ENCODE results near the gene MBOAT2.
"Not testable (repeated sequence)": the region's sequence is repeated elsewhere in the genome, so short reads cannot be mapped to it uniquely, and the experiment has no call there.

MBOAT2 gene

GRCh38 chr2:8993196-8993901 lies 10.1 kb downstream of the MBOAT2 start:
- DNase-seq (ENCODE audit: low read depth in 2 of 2), result no peak

- DNase-seq (ENCODE audit: low read depth in 2 of 2), result no peak
Observed at GRCh38 chr2:8992643-8993042, 10.8 kb downstream of the MBOAT2 start.

GRCh38 chr2:8989536-8990079 lies 13.9 kb downstream of the MBOAT2 start:
- no peak for DNase-seq (ENCODE audit: low read depth in 2 of 2)

GRCh38 chr2:8987410-8987809 lies 16.1 kb downstream of the MBOAT2 start:
- DNase-seq (ENCODE audit: low read depth in 2 of 2), result no peak

GRCh38 chr2:8986327-8986976 lies 17.0 kb downstream of the MBOAT2 start:
- no peak for DNase-seq (ENCODE audit: low read depth in 2 of 2)

- no peak for DNase-seq (ENCODE audit: low read depth in 2 of 2)
Observed at GRCh38 chr2:8985561-8986326, 17.7 kb downstream of the MBOAT2 start.

GRCh38 chr2:8984855-8985254 lies 18.6 kb downstream of the MBOAT2 start:
- DNase-seq (ENCODE audit: low read depth in 2 of 2), result no peak

- DNase-seq (ENCODE audit: low read depth in 2 of 2), result no peak
Observed at GRCh38 chr2:8984157-8984556, 19.3 kb downstream of the MBOAT2 start.

GRCh38 chr2:8983571-8983970 lies 19.9 kb downstream of the MBOAT2 start:
- DNase-seq (ENCODE audit: low read depth in 2 of 2), result no peak

- no peak for DNase-seq (ENCODE audit: low read depth in 2 of 2)
Observed at GRCh38 chr2:8981876-8982275, 21.6 kb downstream of the MBOAT2 start.

- no peak for DNase-seq (ENCODE audit: low read depth in 2 of 2)
Observed at GRCh38 chr2:8980096-8980495, 23.4 kb downstream of the MBOAT2 start.

GRCh38 chr2:8977758-8978157 lies 25.7 kb downstream of the MBOAT2 start:
- no peak for DNase-seq (ENCODE audit: low read depth in 2 of 2)

GRCh38 chr2:8976442-8977259 lies 26.8 kb downstream of the MBOAT2 start:
- no peak for DNase-seq (ENCODE audit: low read depth in 2 of 2)

- no peak for DNase-seq (ENCODE audit: low read depth in 2 of 2)
Observed at GRCh38 chr2:8974016-8974415, 29.5 kb downstream of the MBOAT2 start.

GRCh38 chr2:8973017-8973416 lies 30.5 kb downstream of the MBOAT2 start:
- DNase-seq (ENCODE audit: low read depth in 2 of 2), result not testable (repeated sequence)

- DNase-seq (ENCODE audit: low read depth in 2 of 2), result not testable (repeated sequence)
Observed at GRCh38 chr2:8972535-8972934, 30.9 kb downstream of the MBOAT2 start.

- DNase-seq (ENCODE audit: low read depth in 2 of 2), result not testable (repeated sequence)
Observed at GRCh38 chr2:8969348-8969747, 34.1 kb downstream of the MBOAT2 start.

- DNase-seq (ENCODE audit: low read depth in 2 of 2), result no peak
Observed at GRCh38 chr2:8966123-8966908, 37.2 kb downstream of the MBOAT2 start.

- DNase-seq (ENCODE audit: low read depth in 2 of 2), result no peak
Observed at GRCh38 chr2:8965216-8965969, 38.1 kb downstream of the MBOAT2 start.

GRCh38 chr2:8962890-8963289 lies 40.6 kb downstream of the MBOAT2 start:
- DNase-seq (ENCODE audit: low read depth in 2 of 2), result no peak

All from stimulated activated CD4-positive, alpha-beta T cell treated with anti-CD3 and anti-CD28 coated beads, Interleukin-1b, Interleukin-23, amount 100 ng/mL, for 1 hour (primary cell).